HG03064 (cell line): Measurements from ENCODE around the gene GNG2.

Experiments used
- ATAC-seq: cut with Tn5 transposase; IDR thresholded peaks from one replicate; pipeline ENCODE4 v1.9.1; 2021; ENCODE audit warnings: low read depth; ENCODE audit not compliant: unreplicated experiment

Gene GNG2

GRCh38 chr14:51989293-51990234 lies 129.2 kb downstream of the GNG2 start, which contains the start of gene RTRAF:
Gene RTRAF (plus strand): TSS chr14:51989546. CDS start chr14:51989640, 94 bp downstream.
- peak; percentile 94 for ATAC-seq

GRCh38 chr14:51990488-51990887 lies 130.1 kb downstream of the GNG2 start:
- no peak for ATAC-seq

GRCh38 chr14:51993285-51993920 lies 133.0 kb downstream of the GNG2 start:
- no peak for ATAC-seq

GRCh38 chr14:51996148-51996746 lies 135.8 kb downstream of the GNG2 start:
- ATAC-seq, result no peak

- no peak for ATAC-seq
Observed at GRCh38 chr14:51998348-51998747, 137.9 kb downstream of the GNG2 start.

GRCh38 chr14:51999084-51999483 lies 138.7 kb downstream of the GNG2 start:
- no peak for ATAC-seq

GRCh38 chr14:52000019-52000582 lies 139.7 kb downstream of the GNG2 start:
- no peak for ATAC-seq

- no peak for ATAC-seq
Observed at GRCh38 chr14:52000696-52001095, 140.3 kb downstream of the GNG2 start.

GRCh38 chr14:52002542-52002941 lies 142.1 kb downstream of the GNG2 start:
- ATAC-seq, result no peak

- ATAC-seq, result no peak
Observed at GRCh38 chr14:52003324-52003723, 142.9 kb downstream of the GNG2 start.

GRCh38 chr14:52005625-52006024 lies 145.2 kb downstream of the GNG2 start:
- ATAC-seq, result no peak

GRCh38 chr14:52006361-52006760 lies 145.9 kb downstream of the GNG2 start:
- no peak for ATAC-seq

- no peak for ATAC-seq
Observed at GRCh38 chr14:52007211-52007610, 146.8 kb downstream of the GNG2 start.

GRCh38 chr14:52007637-52008036 lies 147.2 kb downstream of the GNG2 start:
- no peak for ATAC-seq

- ATAC-seq, result no peak
Observed at GRCh38 chr14:52008136-52008535, 147.7 kb downstream of the GNG2 start.

GRCh38 chr14:52010173-52010693 lies 149.8 kb downstream of the GNG2 start:
- no peak for ATAC-seq

- no peak for ATAC-seq
Observed at GRCh38 chr14:52011523-52011922, 151.1 kb downstream of the GNG2 start.

- ATAC-seq, result no peak
Observed at GRCh38 chr14:52012635-52013034, 152.2 kb downstream of the GNG2 start.

- no peak for ATAC-seq
Observed at GRCh38 chr14:52013984-52014600, 153.7 kb downstream of the GNG2 start.

GRCh38 chr14:52014601-52015267 lies 154.3 kb downstream of the GNG2 start:
- no peak for ATAC-seq
